Endothelial cell of umbilical vein (primary cell): ENCODE data around the gene CRIM1. TPM values are rescaled to one million over a fixed set of nuclear protein-coding genes. Genes with fewer than 3 reads are reported as not detected.

Experiments
- BruUV-seq: library from RNA; stranded (reverse); fragments of 400-500 nt; replicated peaks from 2 replicates; lab custom pipeline; 2021; lab: Mats Ljungman, UMichigan
- CTCF ChIA-PET: fragments of 300-600, 350-600 bp; sonication (Branson Sonifier 250); formaldehyde crosslinking; loops from one replicate; lab custom pipeline; 2021; ENCODE audit warnings: antibody characterized with exemption, inconsistent platforms; lab: Charles Lee
- POLR2A ChIA-PET: fragments of 300-600, 350-600 bp; sonication (Branson Sonifier 250); formaldehyde crosslinking; loops from one replicate; lab custom pipeline; 2021; ENCODE audit warnings: antibody characterized with exemption, inconsistent platforms; lab: Charles Lee
- DNase-seq: peaks from one replicate; pipeline ENCODE4 v3.0.0-alpha.2; 2011; ENCODE audit warnings: low read depth, low spot score
- FAIRE-seq: peaks from 2 replicates; lab custom pipeline; 2011; peaks lifted over from hg19 to GRCh38; lab: Jason Lieb, UNC
- H2AFZ ChIP-seq: 2 replicates; pipeline ENCODE4 v1.6.0; 2012; ENCODE audit warnings: low read depth, low read length, control low read depth, inconsistent platforms
- H3K27ac ChIP-seq: 2 replicates; pipeline ENCODE4 v1.5.1; 2011; ENCODE audit warnings: low read depth, mild to moderate bottlenecking, control low read depth, low read length, moderate library complexity; ENCODE audit not compliant: insufficient read depth
- H3K27me3 ChIP-seq, 2 experiments: 2 replicates each; pipeline versions ENCODE4 v1.6.0 to v1.6.1; 2011; ENCODE audit warnings: low read length in 2 of 2, mixed read lengths in 1 of 2; ENCODE audit not compliant: control insufficient read depth in 2 of 2, insufficient read depth in 2 of 2
- H3K36me3 ChIP-seq, 2 experiments: 2 replicates in 1 of 2; 3 replicates in 1 of 2; pipeline ENCODE4 v1.5.1; 2011; ENCODE audit warnings: low read length in 2 of 2, mild to moderate bottlenecking in 1 of 2, moderate library complexity in 1 of 2; ENCODE audit not compliant: control insufficient read depth in 2 of 2, insufficient read depth in 2 of 2; ENCODE audit errors: extremely low read depth in 1 of 2
- H3K4me1 ChIP-seq: 3 replicates; pipeline ENCODE4 v1.5.1; 2011; ENCODE audit warnings: mild to moderate bottlenecking, low read length; ENCODE audit not compliant: control insufficient read depth, insufficient read depth; ENCODE audit errors: extremely low read depth
- H3K4me2 ChIP-seq: 2 replicates; pipeline ENCODE4 v1.6.1; 2011; ENCODE audit warnings: low read length, control low read depth, mixed read lengths; ENCODE audit not compliant: insufficient read depth
- H3K4me3 ChIP-seq, 3 experiments: fragments of 200-600 bp in 1 of 3; sonication (generic), shearing (Covaris generic) in 1 of 3; replicated peaks in 1 of 3; 2 replicates each; pipeline ENCODE4 v1.5.1; 2011 to 2016; ENCODE audit warnings: control low read depth in 3 of 3, low read length in 3 of 3, mild to moderate bottlenecking in 2 of 3, inconsistent platforms in 1 of 3, low read depth in 1 of 3, moderate library complexity in 1 of 3; ENCODE audit not compliant: insufficient read depth in 1 of 3
- H3K79me2 ChIP-seq: 2 replicates; pipeline ENCODE4 v1.6.0; 2012; ENCODE audit warnings: low read length, inconsistent platforms; ENCODE audit not compliant: control insufficient read depth, insufficient read depth
- H3K9ac ChIP-seq: replicated peaks from 2 replicates; pipeline ENCODE3; 2011; ENCODE audit warnings: low read length, control low read depth; ENCODE audit not compliant: insufficient read depth; ENCODE audit errors: extremely low read depth
- H3K9me1 ChIP-seq: replicated peaks from 3 replicates; pipeline ENCODE4 v1.6.0; 2011; ENCODE audit warnings: mild to moderate bottlenecking, low read length; ENCODE audit not compliant: control insufficient read depth, insufficient read depth; ENCODE audit errors: extremely low read depth
- H3K9me3 ChIP-seq: replicated peaks from 2 replicates; pipeline ENCODE4 v1.5.1; 2012; ENCODE audit warnings: low read length, inconsistent platforms; ENCODE audit not compliant: control insufficient read depth, insufficient read depth
- H4K20me1 ChIP-seq: replicated peaks from 2 replicates; pipeline ENCODE3; 2011; ENCODE audit warnings: mild to moderate bottlenecking, low read length; ENCODE audit not compliant: control insufficient read depth, insufficient read depth; ENCODE audit errors: extremely low read depth
- CTCF ChIP-seq, 2 donors: IDR thresholded peaks; 1 replicate in 1 of 2; 2 replicates in 1 of 2; pipeline ENCODE4 v1.5.1; 2011; ENCODE audit warnings: low read length in 2 of 2, mild to moderate bottlenecking in 2 of 2, moderate library complexity in 2 of 2, control low read depth in 1 of 2, inconsistent platforms in 1 of 2, low read depth in 1 of 2; ENCODE audit not compliant: insufficient read depth in 1 of 2; ENCODE audit errors: extremely low read depth in 1 of 2
- EZH2 ChIP-seq: IDR thresholded peaks from 2 replicates; pipeline ENCODE4 v1.6.1; 2012; ENCODE audit warnings: borderline replicate concordance, low read depth, mild to moderate bottlenecking, moderate library complexity, low read length, inconsistent platforms; ENCODE audit not compliant: severe bottlenecking
- FOS ChIP-seq: IDR thresholded peaks from 2 replicates; pipeline ENCODE4 v1.6.1; 2011; ENCODE audit warnings: mild to moderate bottlenecking, low read length, moderate library complexity, borderline replicate concordance; ENCODE audit not compliant: insufficient read depth
- GATA2 ChIP-seq: IDR thresholded peaks from 2 replicates; pipeline ENCODE4 v1.7.0; 2011; ENCODE audit warnings: low read depth, mild to moderate bottlenecking, moderate library complexity, mixed read lengths, low read length; ENCODE audit not compliant: insufficient read length, insufficient read depth
- JUN ChIP-seq: IDR thresholded peaks from 2 replicates; pipeline ENCODE4 v1.6.1; 2011; ENCODE audit warnings: borderline replicate concordance, low read depth; ENCODE audit not compliant: insufficient read length, insufficient read depth
- MAX ChIP-seq: IDR thresholded peaks from 2 replicates; pipeline ENCODE4 v1.6.1; 2011; ENCODE audit not compliant: insufficient read depth, insufficient read length
- MYC ChIP-seq: IDR thresholded peaks from one replicate; pipeline ENCODE4 v1.6.1; 2011; ENCODE audit warnings: mild to moderate bottlenecking, low read depth, low read length
- POLR2A ChIP-seq: IDR thresholded peaks from 2 replicates; pipeline ENCODE4 v1.6.1; 2012; ENCODE audit warnings: low read depth, mild to moderate bottlenecking, control low read depth, low read length
- POLR2AphosphoS5 ChIP-seq: IDR thresholded peaks from 2 replicates; pipeline ENCODE4 v1.6.1; 2012; ENCODE audit warnings: low read depth, mild to moderate bottlenecking, control low read depth, low read length, moderate library complexity; ENCODE audit not compliant: insufficient read depth
- dilution Hi-C: fragments of 300-500 bp; cut with MboI; formaldehyde crosslinking; loops from one replicate; pipeline ENCODE4 v1.15.0; 2019; ENCODE audit warnings: low sequenced_read_pairs; ENCODE audit not compliant: extremely low pct_ligation_motif_present
- intact Hi-C: fragments of 100-400 bp; cut with micrococcal nuclease; formaldehyde crosslinking; loops from one replicate; pipeline ENCODE4 v1.10.0; 2022
- polyA plus RNA-seq, 4 experiments: library from polyadenylated mRNA; depleted of rRNA in 3 of 4; stranded (reverse) in 3 of 4; unstranded in 1 of 4; fragments of >200 nt; gene quantifications; 2 replicates each; pipeline versions ENCODE4 v1.2.1 to v1.2.3, GENCODE V29; 2011 to 2012; ENCODE audit warnings: missing spikeins in 1 of 4
- total RNA-seq: library from RNA; stranded (reverse); gene quantifications from 2 replicates; pipeline ENCODE4 v1.2.3, GENCODE V29; 2021

The CRIM1 gene
- total and polyA plus RNA-seq, 2 donors (not counting 3 experiments of a cell fraction or from before 2014, with no cell fraction given): 422 to 649 TPM

- peak; percentile 57 for DNase-seq
- no peaks in the 10 kb centered on the region for H3K9me3 ChIP-seq
- ChIA-PET CTCF (interaction anchor here (1.0 to 2.0 kb wide), 8 partner anchors 9 to 72 kb away, joined by 3 to 8 read pairs (median 4); no protein-coding TSS in a partner anchor), POLR2A (interaction anchor here (1.4 to 2.5 kb wide), 2 partner anchors 13 to 73 kb away, joined by 3 to 8 read pairs; no protein-coding TSS in a partner anchor)
- intact Hi-C loops (no loop called here), dilution Hi-C loops (no loop called here)
- FAIRE-seq: no peak
- no peak overlapping the region for H2AFZ ChIP-seq
- H3K36me3 ChIP-seq: peaks cover 3 to 13% of the 10 kb centered on the region in 2 experiments
- H3K4me3 ChIP-seq: no peak overlapping the region
- H3K79me2 ChIP-seq: peaks cover 98% of the 10 kb centered on the region
- H4K20me1 ChIP-seq: no peaks in the 10 kb centered on the region
- peak overlapping the region; percentile 88 for H3K9ac ChIP-seq
- peaks cover 87% of the 10 kb centered on the region for H3K4me1 ChIP-seq
- H3K27ac ChIP-seq: peak overlapping the region; percentile 98
- no peaks in the 10 kb centered on the region for H3K27me3 ChIP-seq
- no peaks in the 10 kb centered on the region for H3K9me1 ChIP-seq
- no TSS peak for BruUV-seq
- TF ChIP-seq POLR2AphosphoS5 (peak; percentile 19), MAX (no peak), MYC (no peak), POLR2A (peak; percentile 34)
- peak overlapping the region; percentile 81 for H3K4me2 ChIP-seq
Observed at GRCh38 chr2:36387258-36387916, 31.8 kb downstream of the CRIM1 start.

GRCh38 chr2:36388472-36388871 lies 32.9 kb downstream of the CRIM1 start:
- Histone ChIP-seq H4K20me1 (no peaks in the 10 kb centered on the region), H2AFZ (no peak overlapping the region), H3K9me1 (no peaks in the 10 kb centered on the region), H3K27ac (peak overlapping the region; percentile 98), H3K27me3 (no peaks in the 10 kb centered on the region), H3K4me2 (peak overlapping the region; percentile 81), H3K4me3 (peak overlapping the region in 1 of 3 experiments; percentile 9), H3K9ac (peak overlapping the region; percentile 88), H3K4me1 (peaks cover 87% of the 10 kb centered on the region), H3K36me3 (peaks cover 2 to 10% of the 10 kb centered on the region in 2 experiments), H3K79me2 (peaks cover 98% of the 10 kb centered on the region), H3K9me3 (no peaks in the 10 kb centered on the region)
- ChIA-PET CTCF (interaction anchor here (0.7 to 2.3 kb wide), 12 partner anchors 8 to 71 kb away, joined by 3 to 13 read pairs (median 4); no protein-coding TSS in a partner anchor), POLR2A (interaction anchor here (0.7 to 2.5 kb wide), 2 partner anchors 17 to 72 kb away, joined by 3 to 8 read pairs; no protein-coding TSS in a partner anchor)
- no peak for TF ChIP-seq POLR2A
- TF ChIP-seq CTCF (IDR thresholded peaks at IDR 0.05; ENCODE audit: extremely low read depth in 1 of 2, insufficient read depth in 1 of 2, low read depth in 1 of 2, low read length in 2 of 2): no peak
- TF ChIP-seq MYC: no peak
- TF ChIP-seq GATA2: no peak
- TF ChIP-seq POLR2AphosphoS5: no peak
- TF ChIP-seq JUN: no peak
- TF ChIP-seq FOS: no peak
- TF ChIP-seq MAX: no peak
- no peak for TF ChIP-seq EZH2
- DNase-seq (no peak), FAIRE-seq (no peak)
- intact Hi-C loops (loop anchor here (2.0 kb wide), 1 partner anchor 30 kb away; no protein-coding TSS in a partner anchor), dilution Hi-C loops (no loop called here)
- BruUV-seq: TSS peak; percentile 92
